Measurements from ENCODE around the gene LHFPL6. TPM values are rescaled to one million over a fixed set of nuclear protein-coding genes. Genes with fewer than 3 reads are reported as not detected.

The LHFPL6 gene
- total and polyA plus RNA-seq, 5 donors from 2014 or later = 0.20 to 0.42 TPM; not detected in 3

GRCh38 chr13:39322836-39323585, 280.0 kb downstream of the LHFPL6 start:
- Histone ChIP-seq H3K27me3 (ENCODE audit: control insufficient read depth, insufficient read depth, low read length) (no peaks in the 10 kb centered on the region), H3K27ac (ENCODE audit: insufficient read depth, low read length, poor library complexity, severe bottlenecking) (no peak overlapping the region), H3K4me3 (ENCODE audit: low read depth, low read length) (no peak overlapping the region), H3K9me3 (ENCODE audit: control insufficient read depth in 2 of 2, low read length in 2 of 2) (no peaks in the 10 kb centered on the region), H3K4me1 (ENCODE audit: control insufficient read depth, insufficient read depth, low read length, poor library complexity, severe bottlenecking) (no peaks in the 10 kb centered on the region), H3K36me3 (ENCODE audit: control insufficient read depth, insufficient read depth, low read length) (no peaks in the 10 kb centered on the region)
- H3K36me3 Mint-ChIP-seq = no peaks in the 10 kb centered on the region
- H3K27me3 Mint-ChIP-seq = peaks cover 6% of the 10 kb centered on the region
- peaks cover 0 to 3% (median 0%) of the 10 kb centered on the region in 7 donors for H3K9me3 Mint-ChIP-seq
- H3K4me3 Mint-ChIP-seq = no peak overlapping the region
- ATAC-seq (ENCODE audit: low read depth in 2 of 2) = no peak
- no peak for DNase-seq
- no peaks in the 10 kb centered on the region for H3K4me1 Mint-ChIP-seq
- H3K27ac Mint-ChIP-seq = no peak overlapping the region

DNA sequence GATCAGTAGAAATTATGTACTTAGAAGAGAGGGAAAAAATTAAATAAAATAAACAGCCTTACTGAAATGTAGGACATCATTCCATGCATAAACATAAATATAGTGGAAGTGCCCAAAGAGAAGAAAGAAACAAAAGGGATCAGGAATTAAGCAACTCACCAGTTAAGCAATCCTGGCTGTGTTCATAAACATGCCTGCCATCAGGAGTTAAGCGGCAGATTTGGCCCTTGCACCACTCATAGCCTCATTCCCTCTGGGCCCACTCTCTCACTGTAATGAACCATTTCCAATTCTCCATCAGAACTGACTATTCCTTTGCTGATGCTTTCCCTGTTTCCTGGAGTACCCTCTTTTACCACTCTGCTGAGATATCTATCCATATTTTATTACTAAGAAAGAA, 281.4 kb downstream of the LHFPL6 start:
- Mint-ChIP-seq H3K27me3 (peaks cover 6% of the 10 kb centered on the region), H3K9me3 (peaks cover 0 to 3% (median 0%) of the 10 kb centered on the region in 7 donors), H3K36me3 (no peaks in the 10 kb centered on the region), H3K27ac (no peak overlapping the region), H3K4me1 (no peaks in the 10 kb centered on the region), H3K4me3 (no peak overlapping the region)
- Histone ChIP-seq H3K9me3 (ENCODE audit: control insufficient read depth in 2 of 2, low read length in 2 of 2) (no peaks in the 10 kb centered on the region), H3K27me3 (ENCODE audit: control insufficient read depth, insufficient read depth, low read length) (no peaks in the 10 kb centered on the region), H3K4me3 (ENCODE audit: low read depth, low read length) (no peak overlapping the region), H3K27ac (ENCODE audit: insufficient read depth, low read length, poor library complexity, severe bottlenecking) (no peak overlapping the region), H3K36me3 (ENCODE audit: control insufficient read depth, insufficient read depth, low read length) (no peaks in the 10 kb centered on the region), H3K4me1 (ENCODE audit: control insufficient read depth, insufficient read depth, low read length, poor library complexity, severe bottlenecking) (no peaks in the 10 kb centered on the region)
- DNase-seq = no peak
- no peak for ATAC-seq (ENCODE audit: low read depth in 2 of 2)

DNA sequence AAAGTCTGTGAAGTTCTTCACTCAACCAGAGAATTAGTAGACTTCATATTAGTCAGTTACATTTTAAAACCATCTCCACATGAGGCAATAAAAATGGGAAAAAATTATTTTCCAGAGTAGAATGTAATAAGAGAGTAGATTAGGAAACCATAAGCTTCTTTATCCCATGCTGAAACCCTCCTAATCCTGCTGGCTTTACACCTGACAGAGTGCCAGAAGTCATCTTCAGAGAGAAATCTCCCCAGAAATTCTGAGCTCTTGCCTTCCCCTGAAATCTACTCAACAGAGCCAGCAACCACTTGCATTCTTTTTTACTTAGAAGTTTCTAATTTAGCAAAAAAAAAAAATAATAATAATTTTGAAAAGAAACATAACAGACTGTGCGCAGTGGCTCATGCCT, 284.8 kb downstream of the LHFPL6 start:
- H3K36me3 Mint-ChIP-seq = no peaks in the 10 kb centered on the region
- no peak for ATAC-seq (ENCODE audit: low read depth in 2 of 2)
- H3K4me3 Mint-ChIP-seq = no peak overlapping the region
- no peak overlapping the region for H3K27ac Mint-ChIP-seq
- Histone ChIP-seq H3K27me3 (ENCODE audit: control insufficient read depth, insufficient read depth, low read length) (no peaks in the 10 kb centered on the region), H3K4me1 (ENCODE audit: control insufficient read depth, insufficient read depth, low read length, poor library complexity, severe bottlenecking) (no peaks in the 10 kb centered on the region), H3K9me3 (ENCODE audit: control insufficient read depth in 2 of 2, low read length in 2 of 2) (no peaks in the 10 kb centered on the region), H3K36me3 (ENCODE audit: control insufficient read depth, insufficient read depth, low read length) (no peaks in the 10 kb centered on the region), H3K27ac (ENCODE audit: insufficient read depth, low read length, poor library complexity, severe bottlenecking) (no peak overlapping the region), H3K4me3 (ENCODE audit: low read depth, low read length) (no peak overlapping the region)
- H3K4me1 Mint-ChIP-seq = no peaks in the 10 kb centered on the region
- peaks cover 0 to 2% (median 0%) of the 10 kb centered on the region in 7 donors for H3K9me3 Mint-ChIP-seq
- no peak for DNase-seq
- H3K27me3 Mint-ChIP-seq = peaks cover 6% of the 10 kb centered on the region

DNA sequence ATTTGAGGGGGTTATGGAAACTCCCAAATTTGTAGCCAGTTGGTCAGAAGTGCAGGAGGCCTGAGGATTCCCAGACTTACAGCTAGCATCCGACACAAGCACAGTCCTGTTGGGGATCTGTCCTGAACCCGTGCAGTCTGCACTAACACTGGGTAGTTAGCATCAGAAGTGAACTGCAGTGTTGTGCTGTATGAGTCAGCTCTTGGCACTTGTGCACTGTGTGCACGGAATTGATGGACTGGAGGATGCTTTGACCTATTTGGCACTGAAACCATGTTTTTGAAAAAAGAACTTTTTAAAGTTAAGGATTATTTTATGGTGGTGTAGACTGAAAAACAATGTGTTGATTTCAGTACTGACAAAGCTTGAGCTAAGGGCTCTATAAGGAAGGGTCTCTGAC, 285.7 kb downstream of the LHFPL6 start:
- H3K27me3 ChIP-seq (ENCODE audit: control insufficient read depth, insufficient read depth, low read length) = no peaks in the 10 kb centered on the region
- peaks cover 0 to 2% (median 0%) of the 10 kb centered on the region in 7 donors for H3K9me3 Mint-ChIP-seq
- H3K4me3 ChIP-seq (ENCODE audit: low read depth, low read length) = no peak overlapping the region
- H3K36me3 ChIP-seq (ENCODE audit: control insufficient read depth, insufficient read depth, low read length) = no peaks in the 10 kb centered on the region
- DNase-seq (no peak), ATAC-seq (ENCODE audit: low read depth in 2 of 2) (no peak)
- no peaks in the 10 kb centered on the region for H3K36me3 Mint-ChIP-seq
- H3K9me3 ChIP-seq (ENCODE audit: control insufficient read depth in 2 of 2, low read length in 2 of 2) = no peaks in the 10 kb centered on the region
- H3K4me3 Mint-ChIP-seq = no peak overlapping the region
- H3K27ac Mint-ChIP-seq = no peak overlapping the region
- H3K27ac ChIP-seq (ENCODE audit: insufficient read depth, low read length, poor library complexity, severe bottlenecking) = no peak overlapping the region
- no peaks in the 10 kb centered on the region for H3K4me1 Mint-ChIP-seq
- H3K27me3 Mint-ChIP-seq = peaks cover 11% of the 10 kb centered on the region
- no peaks in the 10 kb centered on the region for H3K4me1 ChIP-seq (ENCODE audit: control insufficient read depth, insufficient read depth, low read length, poor library complexity, severe bottlenecking)

DNA sequence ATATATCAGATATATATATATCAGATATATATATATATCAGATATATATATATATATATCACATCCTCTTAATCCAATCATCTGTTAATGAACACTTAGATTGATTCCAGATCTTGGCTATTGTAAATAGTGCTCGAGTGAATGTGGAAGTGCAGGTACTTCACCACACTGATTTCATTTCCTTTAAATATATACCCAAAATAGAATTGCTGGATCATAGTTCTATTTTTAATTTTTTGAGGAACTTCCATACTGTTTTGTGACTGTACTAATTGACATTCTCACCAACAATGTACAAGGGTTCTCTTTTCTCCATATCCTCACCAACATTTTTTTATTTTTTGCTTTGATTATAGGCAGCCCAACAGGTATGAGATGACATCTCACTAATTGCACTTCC, 287.2 kb downstream of the LHFPL6 start:
- H3K9me3 Mint-ChIP-seq = peaks cover 0 to 2% (median 0%) of the 10 kb centered on the region in 7 donors
- H3K4me3 Mint-ChIP-seq = no peak overlapping the region
- no peak overlapping the region for H3K27ac Mint-ChIP-seq
- no peaks in the 10 kb centered on the region for H3K9me3 ChIP-seq (ENCODE audit: control insufficient read depth in 2 of 2, low read length in 2 of 2)
- H3K36me3 ChIP-seq (ENCODE audit: control insufficient read depth, insufficient read depth, low read length) = no peaks in the 10 kb centered on the region
- H3K4me3 ChIP-seq (ENCODE audit: low read depth, low read length) = no peak overlapping the region
- peaks cover 5% of the 10 kb centered on the region for H3K27me3 Mint-ChIP-seq
- H3K4me1 Mint-ChIP-seq = no peaks in the 10 kb centered on the region
- no peak overlapping the region for H3K27ac ChIP-seq (ENCODE audit: insufficient read depth, low read length, poor library complexity, severe bottlenecking)
- no peaks in the 10 kb centered on the region for H3K27me3 ChIP-seq (ENCODE audit: control insufficient read depth, insufficient read depth, low read length)
- ATAC-seq (ENCODE audit: low read depth in 2 of 2) (no peak), DNase-seq (no peak)
- H3K4me1 ChIP-seq (ENCODE audit: control insufficient read depth, insufficient read depth, low read length, poor library complexity, severe bottlenecking) = no peaks in the 10 kb centered on the region
- H3K36me3 Mint-ChIP-seq = no peaks in the 10 kb centered on the region

GRCh38 chr13:39313721-39314120, 289.3 kb downstream of the LHFPL6 start:
- Mint-ChIP-seq H3K27me3 (peaks cover 5% of the 10 kb centered on the region), H3K9me3 (peaks cover 0 to 2% (median 0%) of the 10 kb centered on the region in 7 donors), H3K4me3 (no peak overlapping the region), H3K27ac (no peak overlapping the region), H3K4me1 (no peaks in the 10 kb centered on the region), H3K36me3 (no peaks in the 10 kb centered on the region)
- Histone ChIP-seq H3K4me1 (ENCODE audit: control insufficient read depth, insufficient read depth, low read length, poor library complexity, severe bottlenecking) (no peaks in the 10 kb centered on the region), H3K27ac (ENCODE audit: insufficient read depth, low read length, poor library complexity, severe bottlenecking) (no peak overlapping the region), H3K4me3 (ENCODE audit: low read depth, low read length) (no peak overlapping the region), H3K36me3 (ENCODE audit: control insufficient read depth, insufficient read depth, low read length) (no peaks in the 10 kb centered on the region), H3K9me3 (ENCODE audit: control insufficient read depth in 2 of 2, low read length in 2 of 2) (no peaks in the 10 kb centered on the region), H3K27me3 (ENCODE audit: control insufficient read depth, insufficient read depth, low read length) (no peaks in the 10 kb centered on the region)
- ATAC-seq (ENCODE audit: low read depth in 2 of 2) = no peak
- no peak for DNase-seq

DNA sequence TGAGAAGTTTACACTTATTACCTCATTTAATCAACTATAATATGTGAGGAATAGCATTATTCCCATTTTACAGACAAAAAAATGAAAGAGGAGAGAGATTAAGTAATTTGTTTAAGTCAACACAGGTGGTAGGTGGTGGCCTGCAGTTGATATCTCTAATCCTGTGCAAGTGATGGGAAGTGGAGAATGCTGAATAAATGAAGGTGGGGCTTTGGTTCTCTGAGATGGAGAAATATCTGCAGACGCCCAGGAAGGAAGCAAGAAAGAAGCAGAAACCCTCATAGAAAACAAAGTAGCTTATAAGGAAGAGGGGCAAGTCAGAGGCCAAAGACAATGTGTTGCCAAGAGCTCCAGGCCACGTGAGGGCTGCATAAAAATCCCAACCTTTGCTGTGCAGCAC, 290.4 kb downstream of the LHFPL6 start:
- H3K27me3 ChIP-seq (ENCODE audit: control insufficient read depth, insufficient read depth, low read length) = no peaks in the 10 kb centered on the region
- H3K27me3 Mint-ChIP-seq = peaks cover 5% of the 10 kb centered on the region
- no peaks in the 10 kb centered on the region for H3K9me3 ChIP-seq (ENCODE audit: control insufficient read depth in 2 of 2, low read length in 2 of 2)
- no peak overlapping the region for H3K27ac ChIP-seq (ENCODE audit: insufficient read depth, low read length, poor library complexity, severe bottlenecking)
- no peak overlapping the region for H3K27ac Mint-ChIP-seq
- peaks cover 0 to 2% (median 0%) of the 10 kb centered on the region in 7 donors for H3K9me3 Mint-ChIP-seq
- H3K36me3 Mint-ChIP-seq = no peaks in the 10 kb centered on the region
- H3K4me3 ChIP-seq (ENCODE audit: low read depth, low read length) = no peak overlapping the region
- DNase-seq (no peak), ATAC-seq (ENCODE audit: low read depth in 2 of 2) (no peak)
- H3K36me3 ChIP-seq (ENCODE audit: control insufficient read depth, insufficient read depth, low read length) = no peaks in the 10 kb centered on the region
- no peaks in the 10 kb centered on the region for H3K4me1 Mint-ChIP-seq
- H3K4me3 Mint-ChIP-seq = no peak overlapping the region
- no peaks in the 10 kb centered on the region for H3K4me1 ChIP-seq (ENCODE audit: control insufficient read depth, insufficient read depth, low read length, poor library complexity, severe bottlenecking)

- no peak overlapping the region for H3K27ac Mint-ChIP-seq
- DNase-seq (no peak), ATAC-seq (ENCODE audit: low read depth in 2 of 2) (no peak)
- H3K4me3 Mint-ChIP-seq = no peak overlapping the region
- H3K27me3 Mint-ChIP-seq = peaks cover 5% of the 10 kb centered on the region
- Histone ChIP-seq H3K4me1 (ENCODE audit: control insufficient read depth, insufficient read depth, low read length, poor library complexity, severe bottlenecking) (no peaks in the 10 kb centered on the region), H3K9me3 (ENCODE audit: control insufficient read depth in 2 of 2, low read length in 2 of 2) (no peaks in the 10 kb centered on the region), H3K4me3 (ENCODE audit: low read depth, low read length) (no peak overlapping the region), H3K27ac (ENCODE audit: insufficient read depth, low read length, poor library complexity, severe bottlenecking) (no peak overlapping the region), H3K27me3 (ENCODE audit: control insufficient read depth, insufficient read depth, low read length) (no peaks in the 10 kb centered on the region), H3K36me3 (ENCODE audit: control insufficient read depth, insufficient read depth, low read length) (no peaks in the 10 kb centered on the region)
- H3K36me3 Mint-ChIP-seq = no peaks in the 10 kb centered on the region
- H3K4me1 Mint-ChIP-seq = no peaks in the 10 kb centered on the region
- H3K9me3 Mint-ChIP-seq = peaks cover 0 to 2% (median 0%) of the 10 kb centered on the region in 7 donors
Observed at GRCh38 chr13:39311619-39312018, 291.4 kb downstream of the LHFPL6 start.

Data from CD4-positive, CD25-positive, alpha-beta regulatory T cell (primary cell).